HG02973 (cell line): ENCODE measurements around the gene VIL1.

ENCODE experiments used
- ATAC-seq: cut with Tn5 transposase; IDR thresholded peaks from one replicate; pipeline ENCODE4 v1.9.1; 2021; ENCODE audit warnings: moderate library complexity; ENCODE audit not compliant: unreplicated experiment

VIL1 gene

DNA sequence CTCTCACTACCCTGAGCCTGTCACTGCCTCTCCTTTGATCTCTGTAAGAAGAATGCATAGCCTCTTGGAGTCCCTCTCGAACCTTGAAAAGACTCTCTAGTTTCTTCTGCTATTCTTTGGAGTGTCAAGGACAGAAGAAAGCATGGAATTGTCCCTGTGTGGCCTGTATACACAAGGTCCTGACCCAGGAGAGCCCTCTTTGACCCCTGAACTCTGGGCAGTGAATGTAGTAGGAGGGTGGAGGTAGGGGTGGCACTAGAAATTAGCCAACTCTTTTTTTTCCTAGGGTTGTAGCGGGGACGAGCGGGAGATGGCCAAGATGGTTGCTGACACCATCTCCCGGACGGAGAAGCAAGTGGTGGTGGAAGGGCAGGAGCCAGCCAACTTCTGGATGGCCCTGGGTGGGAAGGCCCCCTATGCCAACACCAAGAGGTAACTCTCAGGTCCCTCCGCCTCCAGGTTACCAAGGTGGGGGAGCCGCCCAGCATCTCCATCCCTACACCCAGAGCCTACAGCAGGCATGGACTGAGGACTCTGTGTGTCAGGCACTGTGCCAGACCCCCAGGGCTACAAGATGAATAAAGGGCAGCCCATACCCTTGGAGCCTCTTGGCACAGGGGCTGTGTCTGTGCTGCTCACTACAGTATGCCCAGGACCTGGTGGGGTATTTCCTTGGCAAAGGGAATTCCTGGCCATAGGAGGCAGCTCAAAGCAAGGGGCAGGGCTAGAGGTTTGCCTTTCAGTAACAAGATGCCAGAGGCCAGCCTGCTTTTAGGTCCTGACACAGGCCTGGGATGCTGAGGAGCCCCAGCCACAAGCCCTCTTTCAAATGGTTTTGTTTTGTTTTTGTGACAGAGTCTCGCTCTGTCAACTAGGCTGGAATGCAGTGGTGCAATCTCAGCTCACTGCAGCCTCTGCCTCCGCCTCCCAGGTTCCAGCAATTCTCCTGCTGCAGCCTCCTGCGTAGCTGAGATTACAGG, 16.4 kb downstream of the VIL1 start:
- no peak for ATAC-seq

DNA sequence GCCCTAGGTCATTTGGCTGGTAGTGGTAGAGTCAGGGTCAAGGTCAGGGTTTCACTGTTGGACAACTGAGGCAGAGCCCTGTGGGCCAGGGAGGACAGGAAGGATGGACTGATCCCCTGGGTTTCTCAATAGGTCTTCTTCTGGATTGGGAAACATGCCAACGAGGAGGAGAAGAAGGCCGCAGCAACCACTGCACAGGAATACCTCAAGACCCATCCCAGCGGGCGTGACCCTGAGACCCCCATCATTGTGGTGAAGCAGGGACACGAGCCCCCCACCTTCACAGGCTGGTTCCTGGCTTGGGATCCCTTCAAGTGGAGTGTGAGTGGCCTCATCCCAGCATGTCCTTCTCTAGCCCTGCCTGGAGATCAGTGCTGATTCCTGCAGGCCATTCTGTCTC, 18.1 kb downstream of the VIL1 start:
- ATAC-seq: no peak

DNA sequence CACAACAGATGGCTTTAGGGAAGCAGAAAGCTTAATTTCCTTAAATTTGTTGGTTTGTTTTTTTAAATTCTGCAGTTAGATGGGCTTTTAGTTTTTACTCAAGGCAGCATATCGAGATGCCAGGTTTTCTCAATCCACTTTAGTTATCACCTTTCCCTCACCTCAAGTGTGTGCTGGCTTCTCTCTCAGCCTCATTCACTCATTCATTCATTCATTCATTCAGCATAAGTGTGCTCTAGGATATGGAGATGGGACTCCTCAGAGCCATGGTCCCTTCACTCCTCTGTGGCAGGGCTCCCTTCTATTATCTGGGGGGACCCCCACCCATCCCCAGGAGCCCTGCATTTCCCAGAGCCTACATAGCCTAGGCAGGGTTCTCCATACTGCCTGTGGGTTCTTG, 19.0 kb downstream of the VIL1 start:
- no peak for ATAC-seq

DNA sequence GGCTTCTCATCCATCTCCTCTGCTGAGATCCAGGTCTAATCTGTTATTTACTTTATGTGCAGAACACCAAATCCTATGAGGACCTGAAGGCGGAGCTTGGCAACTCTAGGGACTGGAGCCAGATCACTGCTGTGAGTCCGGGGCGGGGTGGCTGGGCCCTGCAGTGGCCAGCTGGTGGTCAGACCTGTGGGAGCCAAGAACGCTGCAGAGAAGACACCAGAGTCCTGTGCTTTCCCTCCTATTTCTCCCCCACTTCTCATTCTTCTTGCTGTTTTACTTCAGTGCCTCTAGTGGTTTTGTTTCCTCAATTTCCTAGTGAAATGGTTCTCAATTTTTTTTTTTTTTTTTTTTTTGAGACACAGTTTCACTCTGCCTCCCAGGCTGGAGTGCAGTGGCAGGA, 19.7 kb downstream of the VIL1 start:
- no peak for ATAC-seq

DNA sequence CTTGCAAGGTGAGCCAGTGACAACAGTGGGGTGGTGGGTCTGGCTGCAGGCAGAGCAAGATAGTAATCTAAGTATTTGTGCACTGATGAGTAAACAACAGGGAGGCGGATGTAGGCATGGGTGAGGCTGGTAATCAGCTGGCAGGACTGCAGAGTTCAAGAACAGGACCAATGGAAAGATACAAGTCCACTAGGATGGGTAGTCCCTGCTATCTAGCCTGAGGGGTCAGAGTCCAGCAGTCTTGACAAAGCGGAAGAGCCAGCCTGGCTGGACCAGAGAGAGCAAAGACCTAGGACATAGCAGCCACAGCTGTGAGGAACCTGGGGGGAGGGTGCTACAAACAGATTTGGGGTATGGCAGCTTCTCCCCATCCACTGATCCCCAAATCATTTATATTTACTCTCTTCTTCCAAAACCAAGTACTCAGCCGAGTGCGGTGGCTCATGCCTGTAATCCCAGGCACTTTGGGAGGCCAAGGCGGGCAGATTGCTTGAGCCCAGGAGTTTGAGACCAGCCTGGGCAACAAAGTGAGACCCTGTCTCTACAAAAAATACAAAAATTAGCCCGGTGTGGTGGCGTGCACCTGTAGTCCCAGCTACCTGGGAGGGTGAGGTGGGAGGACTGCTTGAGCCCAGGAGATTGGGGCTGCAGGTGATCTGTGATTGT, 25.9 kb downstream of the VIL1 start:
- no peak for ATAC-seq

DNA sequence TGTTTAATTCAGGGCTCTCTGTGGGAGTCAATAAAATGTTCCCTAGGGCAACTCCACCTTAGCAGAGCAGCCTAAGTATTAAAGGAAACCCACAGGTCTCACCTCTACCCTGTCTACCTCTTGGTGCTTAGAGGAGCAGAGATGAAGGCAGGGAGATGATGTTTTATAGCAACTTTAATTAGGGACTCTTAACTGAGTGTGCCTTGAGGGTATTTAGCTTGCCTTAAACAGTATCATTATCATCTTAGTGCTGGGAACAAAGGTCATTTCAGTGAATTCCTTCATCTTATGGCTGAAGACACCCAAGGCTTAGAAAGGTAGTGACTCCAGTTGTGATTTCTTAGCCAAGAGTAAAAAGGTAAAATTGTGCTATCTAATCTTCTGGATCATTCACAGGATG, 26.7 kb downstream of the VIL1 start:
- ATAC-seq: no peak

DNA sequence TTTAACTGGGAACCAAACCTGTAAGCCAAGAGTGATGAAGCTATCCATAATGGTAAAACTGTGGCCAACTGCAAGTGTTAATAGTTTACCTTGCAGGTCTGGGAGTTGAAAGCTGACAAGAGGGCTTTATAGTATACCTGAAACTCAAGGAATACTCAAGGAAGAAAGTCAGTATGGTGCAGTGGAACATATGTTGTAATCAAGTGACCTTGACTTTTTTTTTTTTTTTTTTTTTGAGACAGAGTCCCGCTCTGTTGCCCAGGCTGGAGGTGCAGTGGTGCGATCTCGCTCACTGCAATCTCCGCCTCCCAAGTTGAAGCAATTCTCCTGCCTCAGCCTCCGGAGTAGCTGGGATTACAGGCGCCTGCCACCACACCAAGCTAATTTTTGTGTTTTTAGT, 27.6 kb downstream of the VIL1 start:
- ATAC-seq: no peak

DNA sequence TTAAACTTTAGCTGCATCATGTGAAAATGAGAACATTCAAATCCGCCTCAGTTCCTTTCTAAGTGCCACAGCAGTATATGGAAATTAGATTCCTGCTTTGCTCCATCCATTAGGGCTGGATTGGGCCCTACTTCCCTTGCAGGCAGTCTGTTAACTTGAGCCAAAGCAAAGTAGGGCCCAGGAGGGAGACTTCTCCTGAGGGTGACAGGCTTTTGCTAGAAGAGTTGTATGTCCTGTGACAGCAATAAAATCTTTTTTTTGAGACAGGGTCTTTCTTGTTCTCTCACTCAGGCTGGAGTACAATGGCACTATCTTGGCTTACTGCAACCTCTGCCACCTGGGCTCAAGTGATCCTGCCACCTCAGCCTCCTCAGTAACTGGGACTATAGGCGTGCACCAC, 28.1 kb downstream of the VIL1 start:
- no peak for ATAC-seq

DNA sequence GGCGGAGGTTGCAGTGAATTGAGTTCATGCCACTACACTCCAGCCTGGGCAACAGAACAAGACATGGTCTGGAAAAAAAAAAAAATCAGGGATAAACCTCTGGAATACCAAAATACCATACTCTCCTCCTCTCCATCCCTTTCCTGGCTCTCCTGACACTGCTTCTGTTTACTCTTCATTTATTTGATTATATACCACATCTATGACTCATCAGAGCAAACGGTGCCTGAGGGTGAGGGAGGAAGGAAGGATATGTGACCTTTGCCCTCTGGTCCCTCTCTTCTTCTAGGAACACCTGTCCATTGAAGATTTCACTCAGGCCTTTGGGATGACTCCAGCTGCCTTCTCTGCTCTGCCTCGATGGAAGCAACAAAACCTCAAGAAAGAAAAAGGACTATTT, 30.0 kb downstream of the VIL1 start:
- ATAC-seq: no peak

DNA sequence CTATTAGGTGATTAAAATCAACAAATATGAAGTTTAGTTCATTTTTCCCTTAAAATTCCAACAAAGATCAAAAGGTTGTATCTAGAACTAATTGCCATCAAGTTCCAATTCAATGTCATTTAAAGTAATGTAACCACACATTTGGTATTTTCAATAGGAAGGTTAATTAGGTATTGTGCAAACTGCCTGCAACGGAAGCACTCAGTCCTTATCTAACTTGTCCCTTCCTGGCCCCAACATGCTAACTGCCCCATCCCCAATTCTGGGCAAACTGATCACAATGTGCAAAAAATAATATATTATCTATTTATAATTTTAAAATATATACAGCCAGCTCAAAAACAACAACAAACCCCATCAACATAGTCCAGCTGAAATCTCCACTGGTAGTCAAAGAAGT, 33.2 kb downstream of the VIL1 start:
- no peak for ATAC-seq

DNA sequence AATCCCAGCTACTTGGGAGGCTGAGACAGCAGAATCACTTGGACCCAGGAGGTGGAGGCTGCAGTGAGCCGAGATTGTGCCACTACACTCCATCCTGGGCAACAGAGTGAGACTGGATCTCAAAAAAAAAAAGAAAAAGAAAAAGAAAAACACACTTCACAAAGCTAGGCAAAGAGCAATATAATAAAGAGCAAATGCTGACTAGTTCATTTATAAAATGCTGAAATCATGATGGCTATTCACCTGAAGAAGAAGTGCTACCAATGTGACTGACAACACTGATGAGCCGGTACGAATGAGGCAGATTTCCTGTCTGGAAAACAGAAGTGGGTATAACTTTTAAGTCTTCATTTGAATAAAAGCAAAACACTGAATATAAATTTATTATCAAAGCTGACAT, 37.9 kb downstream of the VIL1 start:
- no peak for ATAC-seq

DNA sequence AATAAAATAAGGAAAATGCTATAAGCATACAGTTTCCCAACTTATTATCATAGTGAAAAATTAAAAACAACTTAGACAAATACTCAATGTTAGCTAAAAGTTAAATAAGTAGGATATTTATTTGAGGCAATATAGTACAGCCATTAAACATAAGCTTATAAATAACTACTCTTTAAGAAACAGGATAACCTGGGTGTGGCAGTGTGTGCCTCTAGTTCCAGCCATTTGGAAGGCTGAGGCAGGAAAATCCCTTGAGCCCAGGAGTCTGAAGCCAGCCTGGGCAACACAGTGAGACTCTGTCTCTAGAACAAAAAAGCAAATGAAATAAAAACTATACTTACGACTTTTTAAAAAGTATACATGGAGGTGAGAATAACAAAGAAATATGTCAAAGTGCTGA, 39.7 kb downstream of the VIL1 start:
- ATAC-seq: no peak

DNA sequence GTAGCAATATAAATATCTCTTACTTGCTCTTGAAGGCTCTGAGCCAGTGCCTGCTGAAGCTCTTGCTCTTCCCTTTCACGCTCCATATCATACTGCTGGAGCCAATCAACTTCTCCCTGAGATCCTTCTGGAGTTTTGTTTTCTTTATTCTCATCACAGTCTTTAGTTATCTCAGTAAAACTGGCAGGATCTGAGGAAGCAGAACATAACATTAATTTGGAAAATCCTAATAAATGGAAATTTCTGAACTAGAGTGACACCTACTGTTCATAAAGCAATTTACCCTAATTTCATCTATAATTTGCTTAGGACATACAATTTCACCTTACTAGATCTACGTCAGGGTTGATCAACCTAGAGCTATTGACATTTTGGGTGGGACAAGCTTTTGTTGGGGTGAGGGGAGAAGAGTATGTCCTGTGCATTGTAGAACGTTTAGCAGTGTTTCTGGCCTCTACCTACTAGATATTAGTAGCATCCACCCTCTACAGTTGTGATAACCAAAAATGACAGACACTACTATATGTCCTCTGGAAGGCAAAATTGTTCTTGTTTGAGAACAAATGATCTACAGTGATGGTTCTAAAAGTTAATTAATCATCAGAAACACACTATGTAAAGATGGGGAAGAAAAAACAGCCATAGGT, 47.2 kb downstream of the VIL1 start:
- no peak for ATAC-seq

DNA sequence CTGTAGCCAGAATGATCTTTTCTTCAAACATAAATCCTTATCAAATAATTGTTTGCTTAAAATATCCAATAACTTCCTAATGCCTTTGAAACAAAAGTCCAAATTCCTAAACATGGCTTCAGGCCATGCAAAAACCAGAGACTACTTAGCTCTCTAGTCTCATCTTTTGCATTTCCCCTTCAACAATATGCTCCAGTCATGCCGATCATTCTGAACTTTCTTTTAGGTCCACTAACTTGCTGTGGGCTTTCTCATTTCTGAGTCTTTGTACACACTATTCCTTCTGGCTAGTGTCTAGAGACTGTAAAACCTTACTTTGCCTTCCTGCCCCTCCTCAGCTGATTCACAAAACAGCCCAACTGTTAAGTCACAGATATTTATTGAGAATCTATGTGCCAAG, 51.5 kb downstream of the VIL1 start:
- ATAC-seq: no peak

DNA sequence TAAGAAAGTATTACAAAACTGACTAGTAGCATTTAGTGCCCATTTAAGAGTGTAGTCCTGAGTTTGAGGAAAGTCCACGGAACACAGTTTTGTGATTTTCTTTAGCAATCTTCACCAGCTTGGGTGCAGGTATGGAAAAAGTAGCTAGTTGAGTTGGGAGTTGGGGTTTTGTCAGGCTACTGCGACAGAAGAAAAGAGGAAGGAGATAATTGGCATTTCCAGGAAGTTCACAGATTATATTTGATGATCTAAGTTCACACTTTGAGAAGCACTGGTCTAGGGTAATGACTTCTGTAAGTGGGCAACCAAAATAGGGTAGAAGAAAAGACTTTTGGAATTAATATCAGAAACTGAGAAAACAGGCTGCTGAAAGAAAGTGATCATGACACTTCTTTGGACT, 52.1 kb downstream of the VIL1 start:
- no peak for ATAC-seq

DNA sequence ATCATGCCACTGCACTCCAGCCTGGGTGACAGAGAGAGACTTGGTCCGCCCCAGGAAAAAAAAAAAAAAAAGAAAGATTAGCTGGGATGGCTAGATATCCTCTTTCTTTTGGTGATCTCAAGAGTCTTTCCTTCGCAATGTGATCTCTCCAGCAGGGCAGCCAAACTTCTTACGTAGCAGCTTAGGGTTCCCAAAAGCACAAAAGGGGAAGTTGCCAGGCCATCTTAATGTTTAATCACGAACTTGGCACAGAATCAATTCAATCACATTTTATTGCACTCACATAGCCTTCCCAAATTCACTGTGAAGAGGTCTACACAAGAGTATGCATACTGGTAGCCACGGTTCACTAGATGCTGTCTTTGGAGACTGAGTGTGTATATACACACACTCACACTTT, 53.1 kb downstream of the VIL1 start:
- no peak for ATAC-seq

DNA sequence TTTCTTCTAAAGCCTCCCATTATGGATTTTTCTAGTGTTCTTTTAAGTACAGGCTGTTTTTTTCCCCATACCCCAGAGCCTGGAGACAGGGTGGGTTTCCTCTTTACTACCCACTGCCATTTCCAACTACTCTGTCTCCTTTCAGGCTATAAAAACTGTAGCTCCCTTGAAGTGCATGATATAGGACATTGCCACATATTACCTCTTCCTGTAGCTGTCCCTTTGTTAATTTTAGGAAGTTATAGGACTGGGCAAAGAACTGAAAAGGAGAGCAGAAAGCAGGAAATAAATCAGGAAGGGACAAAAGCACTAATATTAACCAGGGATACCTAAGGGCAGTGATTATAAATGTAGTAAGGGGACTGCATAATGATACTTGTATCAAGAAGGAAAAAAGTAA, 54.1 kb downstream of the VIL1 start:
- no peak for ATAC-seq

DNA sequence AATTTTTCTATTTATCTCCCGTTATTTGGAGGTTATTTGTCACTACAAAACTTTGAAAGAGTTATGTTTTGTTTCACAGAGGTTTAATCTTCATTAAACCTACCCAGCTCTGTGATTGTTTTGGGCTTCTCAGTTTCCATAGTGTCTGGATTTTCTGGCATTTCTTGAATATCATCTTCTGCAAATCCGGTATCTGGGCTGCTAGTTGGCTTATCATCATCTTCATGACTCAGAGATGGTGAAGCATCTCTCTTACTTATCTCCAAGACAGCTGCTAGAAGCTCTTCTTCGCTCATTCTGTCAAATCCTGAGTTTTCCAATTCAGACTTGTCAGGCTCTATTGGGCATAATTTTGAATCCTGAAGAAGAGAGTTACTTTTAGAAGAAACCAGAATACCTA, 55.6 kb downstream of the VIL1 start:
- no peak for ATAC-seq

DNA sequence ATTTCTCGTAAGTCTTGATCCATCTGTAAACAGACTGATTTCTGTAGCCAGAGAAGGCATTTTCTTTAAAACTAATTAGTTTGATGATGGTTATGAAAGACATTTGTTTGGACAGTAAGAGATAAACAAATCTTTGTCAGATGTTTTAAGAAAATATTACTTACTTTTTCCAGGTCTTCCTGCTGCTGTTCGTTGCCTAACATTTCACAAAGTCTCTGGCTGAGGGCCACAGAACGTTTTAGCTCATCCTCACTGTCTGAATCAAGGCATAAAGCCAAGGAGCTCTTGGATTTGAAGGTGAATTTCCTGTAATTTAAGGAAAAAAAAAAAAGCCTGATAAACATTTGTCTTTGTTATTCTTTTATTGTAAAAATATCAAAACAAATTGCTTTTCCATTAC, 57.8 kb downstream of the VIL1 start:
- no peak for ATAC-seq

DNA sequence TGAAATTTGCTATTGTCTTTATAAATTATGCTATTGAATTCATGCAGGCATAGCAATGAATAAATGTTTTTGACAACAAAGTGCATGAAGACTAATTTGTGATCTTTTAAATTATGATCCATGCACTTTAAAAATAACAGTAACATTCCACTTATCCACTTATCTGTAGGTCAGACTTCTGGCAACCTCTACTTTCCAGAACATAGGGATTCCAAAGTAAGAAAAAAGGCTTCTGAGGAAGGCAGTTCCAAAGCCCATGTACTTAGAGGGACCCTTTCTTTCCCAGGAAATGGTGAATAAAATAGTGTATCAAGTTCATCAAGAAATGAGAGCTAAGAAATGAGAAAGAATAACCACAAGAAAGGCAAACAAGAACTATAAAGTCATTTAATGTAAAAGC, 58.3 kb downstream of the VIL1 start:
- ATAC-seq: no peak

DNA sequence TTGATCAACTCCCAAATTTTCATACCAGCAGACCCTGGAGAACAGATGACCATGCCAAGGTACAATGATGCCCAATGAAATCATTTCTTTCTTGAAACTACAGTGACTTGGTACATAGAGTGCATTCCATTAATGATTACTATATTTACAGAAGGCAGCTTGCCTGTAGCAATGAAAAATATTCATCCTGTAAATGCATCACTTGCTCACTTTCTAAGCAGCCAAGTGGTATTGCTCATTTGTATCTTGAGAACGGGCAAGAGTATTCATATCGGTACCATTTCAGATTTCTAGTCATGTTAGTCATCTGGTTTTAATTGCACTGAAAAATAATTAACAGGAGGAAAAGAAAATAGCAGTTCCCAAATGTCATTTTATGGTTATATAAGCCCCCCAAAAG, 59.6 kb downstream of the VIL1 start:
- no peak for ATAC-seq

DNA sequence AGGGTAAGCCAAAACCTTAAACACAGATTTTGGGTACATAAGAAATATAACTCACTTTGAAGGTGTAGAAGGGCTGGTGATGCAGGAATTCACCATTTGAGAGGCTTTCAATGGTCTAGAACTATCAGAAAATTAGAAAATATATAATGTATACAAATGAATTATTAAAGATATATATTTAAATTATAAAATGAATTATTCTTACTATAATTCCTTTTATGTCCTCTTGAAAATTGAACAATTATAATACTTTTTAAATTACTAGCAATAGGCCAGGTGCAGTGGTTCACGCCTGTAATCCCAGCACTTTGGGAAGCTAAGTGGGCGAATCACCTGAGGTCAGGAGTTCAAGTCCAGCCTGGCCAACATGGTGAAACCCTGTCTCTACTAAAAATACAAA, 60.7 kb downstream of the VIL1 start:
- ATAC-seq: no peak
